GM12864 (cell line): ENCODE results near the gene ERCC2.
"Not testable (repeated sequence)": the region's sequence is repeated elsewhere in the genome, so short reads cannot be mapped to it uniquely, and the experiment has no call there.

Experiments used
- DNase-seq: peaks from one replicate; pipeline ENCODE4 v3.0.0-alpha.2; 2011; ENCODE audit warnings: low read depth
- H3K4me3 ChIP-seq: 2 replicates; pipeline ENCODE4 v1.5.1; 2011; ENCODE audit warnings: mild to moderate bottlenecking, low read depth, low read length, control low read depth
- TF ChIP-seq, protein P1 (sequence below): IDR thresholded peaks from 2 replicates; pipeline ENCODE4 v1.5.1; 2011; ENCODE audit warnings: low read depth, mild to moderate bottlenecking, moderate library complexity, low read length, control low read depth, inconsistent platforms; ENCODE audit errors: missing control alignments

ERCC2 gene

DNA sequence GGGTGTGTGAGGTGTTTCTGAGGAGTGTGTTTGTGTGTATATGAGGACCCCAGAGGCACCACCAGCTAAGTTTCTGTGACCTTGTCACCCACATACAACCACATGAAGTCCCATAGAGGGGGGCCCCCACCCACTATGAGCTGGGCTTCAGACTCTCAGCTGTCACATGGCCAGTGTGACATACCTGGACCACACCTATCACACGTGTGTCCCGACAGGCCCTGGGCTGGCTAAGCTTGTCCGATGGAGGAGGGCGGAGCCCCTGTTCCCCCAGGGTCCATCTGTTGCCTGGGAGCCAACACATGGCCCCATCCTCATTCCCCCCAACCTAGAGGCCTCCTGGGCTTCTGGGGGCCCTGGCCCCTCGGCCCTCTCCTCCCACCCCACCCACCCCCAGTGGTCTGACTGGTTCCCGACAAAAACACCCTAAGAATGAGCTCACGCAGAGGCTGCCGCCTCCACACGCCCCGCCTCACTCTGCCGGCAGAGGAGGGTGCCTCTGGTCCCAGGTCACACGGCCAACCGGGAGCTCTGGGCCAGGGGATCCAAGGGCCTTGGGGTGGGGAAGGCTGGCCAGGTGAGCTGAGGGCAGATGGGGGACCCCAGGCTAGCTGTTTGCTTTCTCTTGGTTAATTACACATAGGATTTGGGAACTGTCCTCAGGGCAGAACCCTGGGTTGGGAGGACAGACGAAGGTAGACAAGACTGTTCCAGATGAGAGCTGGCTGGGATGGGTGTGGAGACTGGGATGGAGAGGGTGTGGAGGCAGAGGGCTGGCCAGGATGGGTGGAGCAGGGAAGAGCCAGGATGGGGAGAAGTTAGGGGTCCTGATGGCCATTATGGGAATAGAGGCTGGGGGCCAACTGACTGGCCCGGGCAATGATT is 25.5 kb downstream of the ERCC2 start:
- DNase-seq: no peak
- TF ChIP-seq, protein P1, sequence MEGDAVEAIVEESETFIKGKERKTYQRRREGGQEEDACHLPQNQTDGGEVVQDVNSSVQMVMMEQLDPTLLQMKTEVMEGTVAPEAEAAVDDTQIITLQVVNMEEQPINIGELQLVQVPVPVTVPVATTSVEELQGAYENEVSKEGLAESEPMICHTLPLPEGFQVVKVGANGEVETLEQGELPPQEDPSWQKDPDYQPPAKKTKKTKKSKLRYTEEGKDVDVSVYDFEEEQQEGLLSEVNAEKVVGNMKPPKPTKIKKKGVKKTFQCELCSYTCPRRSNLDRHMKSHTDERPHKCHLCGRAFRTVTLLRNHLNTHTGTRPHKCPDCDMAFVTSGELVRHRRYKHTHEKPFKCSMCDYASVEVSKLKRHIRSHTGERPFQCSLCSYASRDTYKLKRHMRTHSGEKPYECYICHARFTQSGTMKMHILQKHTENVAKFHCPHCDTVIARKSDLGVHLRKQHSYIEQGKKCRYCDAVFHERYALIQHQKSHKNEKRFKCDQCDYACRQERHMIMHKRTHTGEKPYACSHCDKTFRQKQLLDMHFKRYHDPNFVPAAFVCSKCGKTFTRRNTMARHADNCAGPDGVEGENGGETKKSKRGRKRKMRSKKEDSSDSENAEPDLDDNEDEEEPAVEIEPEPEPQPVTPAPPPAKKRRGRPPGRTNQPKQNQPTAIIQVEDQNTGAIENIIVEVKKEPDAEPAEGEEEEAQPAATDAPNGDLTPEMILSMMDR: no peak
- no peak overlapping the region for H3K4me3 ChIP-seq

DNA sequence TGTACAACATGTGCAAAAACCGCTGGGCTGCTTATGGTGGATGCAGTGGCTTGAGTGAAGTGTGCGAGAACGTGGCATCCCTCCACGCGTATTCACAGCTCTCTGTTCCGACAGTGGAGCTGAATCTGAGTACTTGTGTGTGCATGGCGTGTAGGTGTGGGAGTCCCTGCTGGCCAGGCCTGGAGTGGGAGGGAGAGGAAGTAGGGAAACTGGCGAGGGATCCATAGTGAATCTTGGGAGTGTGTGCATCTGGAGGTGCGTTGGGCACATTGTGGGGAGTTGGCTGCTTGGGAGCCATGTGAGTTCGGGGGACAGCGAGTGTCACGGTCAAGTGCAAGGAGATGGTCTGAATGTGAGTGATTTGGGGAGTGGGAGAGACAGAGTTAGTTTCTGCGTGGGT is 27.5 kb downstream of the ERCC2 start:
- H3K4me3 ChIP-seq: no peak overlapping the region
- TF ChIP-seq, protein P1: no peak
- DNase-seq: no peak

GRCh38 chr19:45340899-45341453 is 29.4 kb downstream of the ERCC2 start:
- no peak overlapping the region for H3K4me3 ChIP-seq
- TF ChIP-seq, protein P1: no peak
- DNase-seq: no peak

GRCh38 chr19:45340232-45340898 is 30.0 kb downstream of the ERCC2 start, which contains the start of gene KLC3:
TSS of gene KLC3 (plus strand) at chr19:45340750. CDS start at chr19:45345542, 4,792 bp downstream.
- no peak for DNase-seq
- no peak within 1 kb of the TSS for H3K4me3 ChIP-seq
- TF ChIP-seq, protein P1: no peak

GRCh38 chr19:45339629-45340028 is 30.7 kb downstream of the ERCC2 start:
- H3K4me3 ChIP-seq: no peak overlapping the region
- DNase-seq: no peak
- TF ChIP-seq, protein P1: no peak

GRCh38 chr19:45336696-45337251 is 33.6 kb downstream of the ERCC2 start:
- no peak for DNase-seq
- TF ChIP-seq, protein P1: no peak
- H3K4me3 ChIP-seq: no peak overlapping the region

GRCh38 chr19:45334881-45335280 is 35.5 kb downstream of the ERCC2 start:
- DNase-seq, H3K4me3 ChIP-seq: not testable (repeated sequence)
